GM10266 (cell line): ENCODE measurements around the gene FAM83F.

Experiments used
- DNase-seq: peaks from one replicate; pipeline ENCODE4 v3.0.0; 2012; ENCODE audit errors: extremely low spot score
- CTCF ChIP-seq: IDR thresholded peaks from 2 replicates; pipeline ENCODE4 v1.5.1; 2012; ENCODE audit warnings: mild to moderate bottlenecking, low read depth; ENCODE audit not compliant: control insufficient read depth, insufficient read depth; ENCODE audit errors: missing control alignments

FAM83F gene

DNA sequence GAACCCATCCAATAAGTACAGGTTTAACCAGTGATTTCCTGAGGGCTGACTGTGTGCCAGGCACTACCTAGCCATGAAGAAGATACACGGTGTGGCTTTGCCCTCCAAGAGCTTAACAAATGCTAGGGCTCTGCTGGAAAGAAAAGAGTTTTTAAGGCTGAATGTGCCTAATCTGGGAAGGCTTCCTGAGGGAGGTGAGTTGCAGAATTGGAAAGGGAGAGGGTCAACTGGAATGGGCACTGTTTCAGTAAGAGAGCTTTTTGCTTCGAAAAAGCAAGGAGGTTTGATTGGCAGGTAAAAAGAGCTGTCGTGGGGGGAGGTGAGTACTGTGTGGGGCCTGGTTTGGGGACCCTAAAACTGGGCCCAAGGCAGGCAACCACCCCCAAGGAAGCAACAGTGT is 2.7 kb downstream of the FAM83F start:
- TF ChIP-seq CTCF = no peak
- DNase-seq = no peak

DNA sequence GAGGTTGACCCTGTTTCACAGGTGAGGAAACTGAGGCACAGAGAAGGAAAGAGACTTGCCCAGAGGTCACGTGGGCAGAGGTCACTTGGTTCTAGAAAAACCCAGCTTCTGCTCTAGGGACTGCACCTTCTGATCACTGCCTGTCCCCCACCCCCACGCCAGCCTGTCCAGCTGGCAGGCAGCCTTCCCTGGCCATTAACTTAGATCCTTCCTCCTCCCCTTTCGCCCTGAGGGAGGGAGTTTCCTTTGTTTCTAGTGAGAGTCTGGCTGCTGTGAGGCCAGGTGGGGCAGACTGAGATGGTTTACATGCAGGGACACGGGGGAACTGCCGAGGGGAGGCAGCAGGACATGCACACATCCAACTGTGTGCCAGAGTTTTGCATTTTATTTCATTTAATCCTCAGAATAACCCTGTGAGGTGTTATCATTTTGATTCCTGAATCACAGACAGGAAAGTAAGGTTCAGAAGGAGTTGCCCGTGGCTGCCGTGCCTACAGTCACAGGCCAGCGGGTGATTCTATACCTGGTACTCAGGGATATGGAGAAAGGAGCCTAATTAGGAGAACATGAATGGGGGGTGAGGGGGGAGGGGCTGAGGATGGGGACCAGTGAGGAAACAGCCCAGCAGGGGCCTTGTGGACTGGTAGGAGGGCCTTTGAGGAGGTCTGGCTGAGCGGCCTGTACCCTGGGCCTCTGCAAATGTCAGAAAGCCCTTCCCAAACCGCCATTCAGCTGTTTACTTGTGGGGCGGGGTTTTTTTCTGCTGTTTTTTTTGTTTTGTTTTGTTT is 3.4 kb downstream of the FAM83F start:
- TF ChIP-seq CTCF = no peak
- DNase-seq = no peak

GRCh38 chr22:39999144-39999757 is 4.5 kb downstream of the FAM83F start:
- TF ChIP-seq CTCF = no peak
- peak; percentile 49 for DNase-seq

GRCh38 chr22:40000171-40000570 is 5.4 kb downstream of the FAM83F start:
- no peak for DNase-seq
- no peak for TF ChIP-seq CTCF

- no peak for TF ChIP-seq CTCF
- DNase-seq = no peak
These were observed 6.4 kb downstream of the FAM83F start for GRCh38 chr22:40001106-40001505.

GRCh38 chr22:40001800-40002577 is 7.2 kb downstream of the FAM83F start:
- TF ChIP-seq CTCF = no peak
- no peak for DNase-seq
